HG02610 (cell line): Measurements from ENCODE around the gene LRRC8D.

ENCODE experiments used
- ATAC-seq: cut with Tn5 transposase; IDR thresholded peaks from one replicate; pipeline ENCODE4 v1.9.1; 2021; ENCODE audit warnings: mild to moderate bottlenecking, moderate library complexity; ENCODE audit not compliant: unreplicated experiment

The LRRC8D gene

DNA sequence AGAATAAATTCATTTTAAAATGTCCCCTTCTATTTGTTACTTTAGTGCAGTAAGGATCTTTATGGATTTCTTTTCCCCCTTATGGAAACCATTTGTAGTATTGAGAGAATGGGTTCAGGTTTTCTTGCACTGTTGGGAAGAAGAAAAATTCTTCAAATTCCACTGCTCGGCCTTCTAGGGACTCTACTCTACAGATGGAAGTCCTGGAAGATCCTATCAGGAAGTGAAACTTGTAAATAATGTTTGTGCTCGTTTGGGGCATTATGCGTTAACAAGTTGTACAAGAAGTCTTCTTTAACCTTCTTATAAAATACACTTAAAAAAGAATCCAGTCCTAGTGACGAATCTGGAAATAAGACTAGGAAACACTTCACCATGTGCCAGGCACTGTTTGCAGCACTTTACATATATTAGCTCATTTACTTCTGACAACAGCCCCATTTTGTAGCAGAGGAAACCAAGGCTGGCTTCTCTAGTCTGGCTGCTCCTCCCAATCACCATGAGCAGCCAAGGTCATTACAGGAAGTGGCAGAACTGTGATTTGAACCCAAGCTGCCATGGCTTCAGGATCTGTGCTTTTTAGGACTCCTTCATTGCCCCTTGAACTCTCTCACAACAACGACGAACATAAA lies 11.8 kb downstream of the LRRC8D start:
- no peak for ATAC-seq

- ATAC-seq: no peak
Measured at GRCh38 chr1:89833183-89834082, 12.6 kb downstream of the LRRC8D start.

GRCh38 chr1:89834083-89834704 lies 13.4 kb downstream of the LRRC8D start:
- no peak for ATAC-seq

DNA sequence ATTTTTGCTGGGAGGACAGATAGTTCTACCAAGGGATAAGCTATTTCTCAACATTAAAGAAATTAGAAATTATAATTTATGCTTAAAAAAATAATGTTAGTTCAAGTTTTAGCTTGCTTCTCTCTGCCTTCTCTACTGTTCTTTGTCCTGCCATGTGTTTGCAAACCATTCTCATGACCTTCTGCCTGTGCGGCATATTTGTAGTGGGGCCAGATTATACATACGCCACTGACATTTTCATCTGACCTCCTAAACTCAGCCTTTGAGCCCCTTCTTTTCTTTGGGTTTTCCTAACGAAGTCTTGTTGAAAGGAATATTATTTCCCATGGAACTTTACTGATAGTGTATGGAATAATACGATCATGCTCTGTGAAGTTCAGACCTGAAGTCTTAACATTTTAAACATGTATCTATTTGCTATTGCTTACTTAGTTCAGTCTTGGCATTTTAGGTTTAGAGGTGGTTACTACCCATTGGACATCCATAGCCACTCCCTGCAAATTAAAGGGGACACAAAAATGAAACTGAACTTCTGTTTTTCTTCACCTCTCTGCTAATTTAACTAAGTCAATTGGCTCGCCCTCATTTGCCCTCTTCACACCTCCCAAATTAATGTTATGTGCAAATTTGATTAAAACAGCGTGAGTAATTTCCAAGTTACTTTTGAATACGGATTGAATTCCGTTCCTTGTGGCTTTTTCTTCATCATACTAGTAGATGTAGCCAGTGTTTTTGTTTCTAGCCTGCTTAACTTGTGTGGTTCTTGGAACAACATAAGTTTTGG lies 15.6 kb downstream of the LRRC8D start:
- no peak for ATAC-seq

- ATAC-seq: no peak
Measured at GRCh38 chr1:89837036-89837481, 16.2 kb downstream of the LRRC8D start.

DNA sequence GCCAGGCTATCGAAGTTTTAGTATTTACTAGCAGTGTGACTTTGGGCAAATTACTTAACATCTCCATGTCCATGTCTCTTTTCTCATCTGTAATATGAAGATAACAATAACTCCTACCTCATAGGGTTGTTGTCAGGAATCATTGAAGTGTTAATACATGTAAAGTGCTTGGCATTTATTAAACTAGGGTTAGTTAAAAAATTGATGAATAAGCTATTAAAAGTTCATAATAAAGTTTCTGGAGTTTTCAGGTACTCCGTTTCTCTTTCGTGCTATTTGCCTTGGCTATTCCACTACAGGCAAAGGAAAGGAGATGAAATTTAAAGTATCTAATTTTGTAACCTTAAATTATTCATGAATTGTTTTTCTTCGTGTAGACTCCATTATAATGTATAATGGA lies 16.7 kb downstream of the LRRC8D start:
- ATAC-seq: no peak

DNA sequence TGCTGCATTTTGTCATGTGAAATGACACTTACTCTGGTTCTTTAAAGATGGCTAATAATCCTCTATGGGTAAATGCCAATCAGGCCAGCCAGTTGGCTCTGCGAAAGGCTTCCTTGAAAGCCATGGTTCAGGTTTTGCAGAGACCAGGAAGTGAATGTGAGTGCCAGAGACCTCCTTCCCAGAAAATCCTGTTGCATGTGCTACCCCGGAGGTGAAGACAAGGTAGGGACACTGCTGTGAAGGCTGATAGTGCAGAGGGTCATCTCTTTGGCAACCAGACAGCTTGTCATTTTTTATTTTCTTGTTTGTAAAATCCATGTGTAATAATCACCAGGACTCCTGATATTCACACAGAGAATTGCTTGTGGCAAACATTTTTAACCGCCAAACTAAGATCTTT lies 18.7 kb downstream of the LRRC8D start:
- no peak for ATAC-seq

- ATAC-seq: no peak
Measured at GRCh38 chr1:89841507-89841906, 20.7 kb downstream of the LRRC8D start.

GRCh38 chr1:89842567-89843272 lies 21.9 kb downstream of the LRRC8D start:
- ATAC-seq: peak; percentile 56

GRCh38 chr1:89843273-89844130 lies 22.7 kb downstream of the LRRC8D start:
- ATAC-seq: peak; percentile 88

GRCh38 chr1:89844241-89844807 lies 23.5 kb downstream of the LRRC8D start:
- no peak for ATAC-seq

DNA sequence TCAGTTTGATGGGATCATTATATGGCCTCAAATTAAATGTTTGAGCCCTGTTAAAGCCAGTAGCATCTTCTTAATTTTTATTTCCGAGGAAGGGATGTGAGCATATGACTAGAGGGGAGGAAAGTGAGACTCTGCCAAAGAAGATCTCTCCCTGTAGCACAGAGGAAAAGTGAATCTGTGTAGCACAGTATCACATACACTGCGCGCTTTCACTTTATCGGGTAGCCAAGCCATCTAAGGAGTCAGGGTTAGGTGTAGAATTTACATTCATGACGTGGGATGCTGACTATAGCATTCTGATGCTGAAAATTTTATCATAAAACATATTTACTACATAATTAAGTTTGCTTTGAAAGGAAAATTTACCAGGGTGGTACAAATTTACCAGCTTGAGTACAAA lies 24.0 kb downstream of the LRRC8D start:
- no peak for ATAC-seq

- ATAC-seq: no peak
Measured at GRCh38 chr1:89847191-89847729, 26.4 kb downstream of the LRRC8D start.

DNA sequence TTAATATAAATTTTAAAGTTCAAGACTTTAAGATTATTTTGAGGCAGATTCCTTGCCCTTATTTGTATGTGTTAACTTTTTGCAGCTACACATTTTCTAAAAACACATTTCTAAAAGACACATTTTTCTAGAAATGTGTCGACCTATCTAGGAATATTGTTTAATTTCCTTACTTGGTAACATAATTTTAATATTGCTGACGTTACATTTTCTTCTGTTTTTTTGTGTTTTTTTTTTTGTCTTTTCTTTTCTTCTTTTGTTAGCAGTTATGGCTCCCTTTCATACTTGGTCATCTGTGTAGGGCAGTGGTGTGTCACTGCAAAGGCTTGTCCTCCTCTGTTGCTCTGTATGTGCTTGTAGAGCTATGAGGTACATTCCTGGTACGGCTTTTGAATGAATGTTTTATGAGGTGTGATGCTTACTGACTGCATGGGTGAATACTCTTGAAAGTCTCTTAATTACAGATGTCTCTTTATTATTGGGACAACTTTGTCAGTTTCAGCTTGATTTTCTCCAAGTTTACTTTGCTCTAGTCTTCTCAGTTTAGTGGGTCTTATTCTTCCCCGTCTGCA lies 30.1 kb downstream of the LRRC8D start:
- no peak for ATAC-seq

DNA sequence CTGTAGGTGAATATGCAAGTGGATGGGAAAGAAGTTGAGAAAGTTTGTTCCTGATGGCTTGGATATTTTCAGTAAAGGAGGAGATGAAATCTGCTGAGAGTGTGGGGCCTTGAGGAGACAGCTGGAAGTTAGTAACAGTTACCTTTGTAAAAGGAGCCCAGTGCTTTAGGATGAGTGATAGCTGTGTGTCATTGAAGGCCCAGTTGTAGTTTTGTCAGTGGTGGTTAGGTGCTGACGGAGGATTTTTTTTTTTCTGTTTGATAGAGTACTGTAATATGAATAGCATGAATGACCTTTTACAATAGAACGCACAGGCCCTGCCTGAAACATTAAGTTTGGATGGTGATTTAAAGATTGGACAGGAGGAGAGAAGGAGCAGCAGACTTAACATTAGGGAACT lies 33.3 kb downstream of the LRRC8D start:
- ATAC-seq: no peak

- ATAC-seq: peak; percentile 96
Measured at GRCh38 chr1:89855413-89856123, 34.7 kb downstream of the LRRC8D start.

GRCh38 chr1:89863165-89863830 lies 42.5 kb downstream of the LRRC8D start:
- ATAC-seq: no peak
